GM20000 (cell line): Measurements from ENCODE around the gene OR1S2.

Experiments
- DNase-seq: peaks from one replicate; pipeline ENCODE4 v3.0.0; 2012; ENCODE audit warnings: low spot score
- CTCF ChIP-seq: IDR thresholded peaks from 2 replicates; pipeline ENCODE4 v1.5.1; 2012; ENCODE audit warnings: mild to moderate bottlenecking, control low read depth; ENCODE audit errors: extremely low read depth, missing control alignments

Gene OR1S2

GRCh38 chr11:58193391-58193790 lies 10.6 kb downstream of the OR1S2 start:
- DNase-seq, result no peak
- no peak for TF ChIP-seq CTCF

GRCh38 chr11:58192229-58192628 lies 11.7 kb downstream of the OR1S2 start:
- no peak for DNase-seq
- no peak for TF ChIP-seq CTCF

- no peak for TF ChIP-seq CTCF
- DNase-seq, result no peak
These were observed 15.2 kb downstream of the OR1S2 start, which contains the start of gene OR9Q2 for GRCh38 chr11:58188770-58189169. Gene OR9Q2 (plus strand): TSS chr11:58189070. CDS start chr11:58190491, 1,421 bp downstream.

DNA sequence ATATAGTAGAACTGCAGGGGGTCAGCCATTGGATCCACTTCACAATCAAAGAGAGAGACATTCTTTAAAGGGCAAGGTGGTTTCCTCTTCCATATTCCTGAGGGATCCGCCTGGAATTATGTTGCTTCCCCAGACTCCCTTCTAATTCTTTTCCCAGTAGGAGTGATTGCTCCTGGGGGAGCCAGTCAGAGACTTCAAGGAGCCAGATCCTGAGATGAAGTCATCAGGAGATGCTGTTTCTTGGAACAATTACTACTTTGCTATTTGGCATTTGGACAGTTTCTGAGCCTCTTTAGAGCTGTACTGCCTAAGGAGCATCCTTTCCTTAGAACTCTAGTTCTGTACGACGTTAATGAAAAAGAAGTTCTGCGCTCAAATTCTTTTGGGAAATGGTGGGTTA lies 17.0 kb downstream of the OR1S2 start:
- no peak for TF ChIP-seq CTCF
- no peak for DNase-seq

- DNase-seq, result no peak
- no peak for TF ChIP-seq CTCF
These were observed 24.3 kb downstream of the OR1S2 start for GRCh38 chr11:58179648-58180047.

- DNase-seq, result no peak
- no peak for TF ChIP-seq CTCF
These were observed 25.5 kb downstream of the OR1S2 start for GRCh38 chr11:58178444-58178843.

GRCh38 chr11:58177409-58178054 lies 26.4 kb downstream of the OR1S2 start:
- no peak for TF ChIP-seq CTCF

More at GRCh38 chr11:58177409-58178054, 26.4 kb downstream of the OR1S2 start:
- DNase-seq, result no peak
